ENCODE data around the gene FITM1. TPM values are rescaled to one million over a fixed set of nuclear protein-coding genes. Genes with fewer than 3 reads are reported as not detected.

FITM1 gene
- total RNA-seq, 1 donor from 2014 or later = not detected

DNA sequence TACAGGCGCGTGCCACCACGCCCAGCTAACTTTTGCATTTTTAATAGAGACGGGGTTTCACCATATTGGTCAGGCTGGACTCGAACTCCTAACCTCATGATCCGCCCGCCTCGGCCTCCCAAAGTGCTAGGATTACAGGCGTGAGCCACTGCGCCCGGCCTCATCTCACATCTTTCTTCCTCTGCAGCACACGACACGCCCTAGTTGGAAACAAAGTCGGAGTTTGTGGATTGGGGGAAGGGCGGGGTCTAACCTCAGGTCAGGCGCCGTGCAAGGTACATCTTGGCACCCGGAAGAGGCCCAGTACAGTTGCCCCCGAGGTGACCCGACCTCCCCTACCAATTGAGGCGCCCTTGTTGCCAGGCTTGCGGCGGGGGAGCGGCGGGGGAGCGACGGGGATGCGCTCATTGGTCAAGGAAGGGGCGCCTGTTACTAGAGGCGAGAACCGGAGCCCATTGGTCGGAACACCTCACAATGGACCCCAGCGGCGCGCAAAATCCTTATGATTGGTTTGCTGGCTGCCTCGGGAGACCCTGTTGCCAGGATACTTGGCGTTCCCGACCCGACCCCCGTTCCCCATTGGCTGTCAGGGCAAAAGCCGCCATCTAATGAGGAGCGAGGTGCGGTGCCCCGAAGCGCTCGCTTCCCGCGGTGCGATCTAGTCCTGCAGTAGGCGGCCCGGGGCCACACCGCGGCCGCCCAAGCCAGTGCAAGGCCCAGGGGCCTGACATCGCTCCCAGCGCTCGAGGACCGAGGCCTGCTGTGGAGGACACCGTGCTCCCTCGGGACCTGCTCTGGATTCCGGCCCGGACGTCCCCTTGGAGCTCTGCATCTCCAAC is 41.2 kb downstream of the FITM1 start, which contains the start of gene REC8:
TSS of gene REC8 (plus strand) at position 659 of the 839 bp plus-strand sequence. CDS start 473 bp downstream, outside the sequence.
- Histone ChIP-seq H3K36me3 (ENCODE audit: control insufficient read depth, insufficient read depth, low read length) (peaks cover 7% of the 10 kb centered on the region), H3K4me3 (ENCODE audit: low read depth, low read length) (peak within 1 kb of the TSS; percentile 78), H3K27me3 (ENCODE audit: control insufficient read depth, insufficient read depth, low read length) (no peaks in the 10 kb centered on the region)
- TF ChIP-seq CTCF (IDR thresholded peaks at IDR 0.05; ENCODE audit: insufficient read depth, low read length, poor library complexity, severe bottlenecking) = no peak
- peak; percentile 92 for DNase-seq (ENCODE audit: low read depth)

DNA sequence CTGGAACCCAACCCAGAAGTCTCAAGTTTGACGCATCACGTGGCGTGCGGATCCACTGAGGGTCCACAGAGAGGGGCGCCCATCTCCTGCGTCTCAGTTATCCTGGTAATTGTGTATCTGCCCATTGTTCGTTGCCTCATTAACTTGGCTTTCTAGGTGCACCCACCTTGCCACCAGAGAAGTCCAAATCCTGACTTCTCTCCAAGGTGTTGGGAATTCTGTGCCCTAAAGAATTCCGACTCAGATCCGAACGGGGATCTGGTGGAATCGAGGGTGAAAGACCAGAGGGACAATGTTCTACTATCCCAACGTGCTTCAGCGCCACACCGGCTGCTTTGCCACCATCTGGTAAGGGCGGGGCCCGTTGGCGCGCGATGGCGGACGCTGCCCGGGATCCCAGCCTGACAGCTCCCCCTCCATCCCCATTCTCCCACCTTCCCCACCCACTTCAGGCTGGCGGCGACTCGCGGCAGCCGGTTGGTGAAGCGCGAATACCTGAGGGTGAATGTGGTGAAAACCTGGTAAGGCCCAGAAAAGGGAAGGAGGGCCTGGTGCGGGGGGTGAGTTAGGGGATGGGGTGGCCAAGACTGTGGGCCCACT is 41.9 kb downstream of the FITM1 start:
- no peak for DNase-seq (ENCODE audit: low read depth)
- peak overlapping the region; percentile 78 for H3K4me3 ChIP-seq (ENCODE audit: low read depth, low read length)
- H3K27me3 ChIP-seq (ENCODE audit: control insufficient read depth, insufficient read depth, low read length) = no peaks in the 10 kb centered on the region
- peaks cover 8% of the 10 kb centered on the region for H3K36me3 ChIP-seq (ENCODE audit: control insufficient read depth, insufficient read depth, low read length)
- no peak for TF ChIP-seq CTCF (IDR thresholded peaks at IDR 0.05; ENCODE audit: insufficient read depth, low read length, poor library complexity, severe bottlenecking)

GRCh38 chr14:24172871-24173281 is 42.4 kb downstream of the FITM1 start:
- H3K4me3 ChIP-seq (ENCODE audit: low read depth, low read length) = peak overlapping the region; percentile 78
- no peaks in the 10 kb centered on the region for H3K27me3 ChIP-seq (ENCODE audit: control insufficient read depth, insufficient read depth, low read length)
- peaks cover 7% of the 10 kb centered on the region for H3K36me3 ChIP-seq (ENCODE audit: control insufficient read depth, insufficient read depth, low read length)
- TF ChIP-seq CTCF (IDR thresholded peaks at IDR 0.05; ENCODE audit: insufficient read depth, low read length, poor library complexity, severe bottlenecking) = no peak
- no peak for DNase-seq (ENCODE audit: low read depth)

GRCh38 chr14:24176599-24176998 is 46.1 kb downstream of the FITM1 start:
- H3K4me3 ChIP-seq (ENCODE audit: low read depth, low read length) = no peak overlapping the region
- H3K36me3 ChIP-seq (ENCODE audit: control insufficient read depth, insufficient read depth, low read length) = peaks cover 14% of the 10 kb centered on the region
- no peak for TF ChIP-seq CTCF (IDR thresholded peaks at IDR 0.05; ENCODE audit: insufficient read depth, low read length, poor library complexity, severe bottlenecking)
- no peak for DNase-seq (ENCODE audit: low read depth)
- no peaks in the 10 kb centered on the region for H3K27me3 ChIP-seq (ENCODE audit: control insufficient read depth, insufficient read depth, low read length)

- Histone ChIP-seq H3K27me3 (ENCODE audit: control insufficient read depth, insufficient read depth, low read length) (no peaks in the 10 kb centered on the region), H3K4me3 (ENCODE audit: low read depth, low read length) (no peak overlapping the region), H3K36me3 (ENCODE audit: control insufficient read depth, insufficient read depth, low read length) (peaks cover 14% of the 10 kb centered on the region)
- no peak for TF ChIP-seq CTCF (IDR thresholded peaks at IDR 0.05; ENCODE audit: insufficient read depth, low read length, poor library complexity, severe bottlenecking)
- DNase-seq (ENCODE audit: low read depth) = no peak
Observed at GRCh38 chr14:24177041-24177825, 46.8 kb downstream of the FITM1 start.

Measured in kidney epithelial cell (primary cell).